SH-SY5Y (cell line): Measurements from ENCODE around the gene KCNJ6.

Experiments used
- GATA2 ChIP-seq: IDR thresholded peaks from 2 replicates; pipeline ENCODE4 v1.6.1; 2011; ENCODE audit warnings: mild to moderate bottlenecking, low read depth, low read length
- GATA3 ChIP-seq: IDR thresholded peaks from 2 replicates; pipeline ENCODE4 v1.6.1; 2011; ENCODE audit warnings: low read depth, mild to moderate bottlenecking, low read length, moderate library complexity

- TF ChIP-seq GATA2 (no peak), GATA3 (no peak)
Observed at GRCh38 chr21:37592496-37592895, 323.8 kb downstream of the KCNJ6 start.
